GM23338 (cell line): ENCODE results near the gene ZFP64.
"Not testable (repeated sequence)": the region's sequence is repeated elsewhere in the genome, so short reads cannot be mapped to it uniquely, and the experiment has no call there.

Experiments used
- CREB1 ChIP-seq: fragments of 250-450 bp; sonication (Bioruptor Pico); IDR thresholded peaks from 2 replicates; pipeline ENCODE4 v1.5.0; 2020; ENCODE audit warnings: low read depth, mild to moderate bottlenecking, moderate library complexity
- CTCF ChIP-seq, 2 experiments: fragments of 200-600 bp in 1 of 2; sonication (generic) in 1 of 2; conservative IDR thresholded peaks; 2 replicates each; pipeline versions ENCODE4 v1.5.1 to v1.6.1; 2016 to 2017; ENCODE audit warnings: antibody characterized with exemption in 2 of 2, low read depth in 2 of 2, mild to moderate bottlenecking in 2 of 2, moderate library complexity in 1 of 2
- EZH2 ChIP-seq: fragments of 200-600 bp; sonication (generic); IDR thresholded peaks from one replicate; pipeline ENCODE4 v1.8.0; 2017; ENCODE audit warnings: antibody characterized with exemption, mild to moderate bottlenecking, low read depth; ENCODE audit not compliant: unreplicated experiment
- EZH2phosphoT487 ChIP-seq: fragments of 200-600 bp; sonication (generic); IDR thresholded peaks from one replicate; pipeline ENCODE4 v1.8.1; 2018; ENCODE audit warnings: antibody characterized with exemption; ENCODE audit not compliant: unreplicated experiment
- JUNB ChIP-seq: IDR thresholded peaks from one replicate; pipeline ENCODE4 v1.6.1; 2016; ENCODE audit warnings: antibody characterized with exemption; ENCODE audit not compliant: unreplicated experiment
- NANOG ChIP-seq: IDR thresholded peaks from 2 replicates; pipeline ENCODE4 v1.6.1; 2016; ENCODE audit warnings: antibody characterized with exemption, borderline replicate concordance
- POLR2AphosphoS5 ChIP-seq: IDR thresholded peaks from 2 replicates; pipeline ENCODE4 v1.6.1; 2016; ENCODE audit warnings: antibody characterized with exemption, low read depth
- STAT1 ChIP-seq: IDR thresholded peaks from one replicate; pipeline ENCODE4 v1.6.1; 2016; ENCODE audit warnings: antibody characterized with exemption; ENCODE audit not compliant: unreplicated experiment
- ZNF114 ChIP-seq: fragments of 250-450 bp; sonication (Bioruptor Pico); IDR thresholded peaks from 2 replicates; pipeline ENCODE4 v1.5.0; 2020; ENCODE audit warnings: mild to moderate bottlenecking, moderate library complexity
- TF ChIP-seq, protein P1 (sequence below): IDR thresholded peaks from one replicate; pipeline ENCODE4 v1.6.1; 2018; ENCODE audit warnings: antibody characterized with exemption; ENCODE audit not compliant: unreplicated experiment
- TF ChIP-seq, protein P2 (sequence below): IDR thresholded peaks from 2 replicates; pipeline ENCODE4 v1.6.1; 2016; ENCODE audit warnings: antibody characterized with exemption

DNA sequence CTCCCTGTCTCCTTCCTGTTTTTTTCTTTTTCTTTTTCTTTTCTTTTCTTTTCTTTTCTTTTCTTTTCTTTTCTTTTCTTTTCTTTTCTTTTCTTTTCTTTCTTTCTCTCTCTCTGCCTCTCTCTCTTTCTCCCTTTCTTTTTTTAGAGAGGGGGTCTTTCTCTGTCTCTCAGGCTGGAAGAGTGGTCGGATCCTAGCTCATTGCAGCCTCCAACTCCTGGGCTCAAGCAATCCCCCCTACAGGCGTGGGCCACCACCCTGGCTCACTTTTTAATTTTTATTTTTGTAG lies 1.1 kb upstream of the ZFP64 start:
- not testable (repeated sequence) for TF ChIP-seq CTCF (conservative IDR thresholded peaks at IDR 0.05; ENCODE audit: low read depth in 2 of 2); EZH2phosphoT487; POLR2AphosphoS5; ZNF114; JUNB; STAT1; EZH2; CREB1 (CRISPR knock-in tag); NANOG
- TF ChIP-seq, protein P1, sequence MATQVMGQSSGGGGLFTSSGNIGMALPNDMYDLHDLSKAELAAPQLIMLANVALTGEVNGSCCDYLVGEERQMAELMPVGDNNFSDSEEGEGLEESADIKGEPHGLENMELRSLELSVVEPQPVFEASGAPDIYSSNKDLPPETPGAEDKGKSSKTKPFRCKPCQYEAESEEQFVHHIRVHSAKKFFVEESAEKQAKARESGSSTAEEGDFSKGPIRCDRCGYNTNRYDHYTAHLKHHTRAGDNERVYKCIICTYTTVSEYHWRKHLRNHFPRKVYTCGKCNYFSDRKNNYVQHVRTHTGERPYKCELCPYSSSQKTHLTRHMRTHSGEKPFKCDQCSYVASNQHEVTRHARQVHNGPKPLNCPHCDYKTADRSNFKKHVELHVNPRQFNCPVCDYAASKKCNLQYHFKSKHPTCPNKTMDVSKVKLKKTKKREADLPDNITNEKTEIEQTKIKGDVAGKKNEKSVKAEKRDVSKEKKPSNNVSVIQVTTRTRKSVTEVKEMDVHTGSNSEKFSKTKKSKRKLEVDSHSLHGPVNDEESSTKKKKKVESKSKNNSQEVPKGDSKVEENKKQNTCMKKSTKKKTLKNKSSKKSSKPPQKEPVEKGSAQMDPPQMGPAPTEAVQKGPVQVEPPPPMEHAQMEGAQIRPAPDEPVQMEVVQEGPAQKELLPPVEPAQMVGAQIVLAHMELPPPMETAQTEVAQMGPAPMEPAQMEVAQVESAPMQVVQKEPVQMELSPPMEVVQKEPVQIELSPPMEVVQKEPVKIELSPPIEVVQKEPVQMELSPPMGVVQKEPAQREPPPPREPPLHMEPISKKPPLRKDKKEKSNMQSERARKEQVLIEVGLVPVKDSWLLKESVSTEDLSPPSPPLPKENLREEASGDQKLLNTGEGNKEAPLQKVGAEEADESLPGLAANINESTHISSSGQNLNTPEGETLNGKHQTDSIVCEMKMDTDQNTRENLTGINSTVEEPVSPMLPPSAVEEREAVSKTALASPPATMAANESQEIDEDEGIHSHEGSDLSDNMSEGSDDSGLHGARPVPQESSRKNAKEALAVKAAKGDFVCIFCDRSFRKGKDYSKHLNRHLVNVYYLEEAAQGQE: not testable (repeated sequence)
- TF ChIP-seq, protein P2, sequence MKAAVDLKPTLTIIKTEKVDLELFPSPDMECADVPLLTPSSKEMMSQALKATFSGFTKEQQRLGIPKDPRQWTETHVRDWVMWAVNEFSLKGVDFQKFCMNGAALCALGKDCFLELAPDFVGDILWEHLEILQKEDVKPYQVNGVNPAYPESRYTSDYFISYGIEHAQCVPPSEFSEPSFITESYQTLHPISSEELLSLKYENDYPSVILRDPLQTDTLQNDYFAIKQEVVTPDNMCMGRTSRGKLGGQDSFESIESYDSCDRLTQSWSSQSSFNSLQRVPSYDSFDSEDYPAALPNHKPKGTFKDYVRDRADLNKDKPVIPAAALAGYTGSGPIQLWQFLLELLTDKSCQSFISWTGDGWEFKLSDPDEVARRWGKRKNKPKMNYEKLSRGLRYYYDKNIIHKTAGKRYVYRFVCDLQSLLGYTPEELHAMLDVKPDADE: not testable (repeated sequence)
